MM.1S (cell line): ENCODE results near the gene TNNC2.

ENCODE experiments used
- DNase-seq: peaks from one replicate; pipeline ENCODE4 v3.0.0-alpha.2; 2015
- H2AFZ ChIP-seq: fragments of 300-600 bp; sonication (generic); 2 replicates; pipeline ENCODE4 v1.6.0; 2016; ENCODE audit warnings: antibody characterized with exemption, low read length
- H3F3A ChIP-seq: fragments of 300-600 bp; sonication (generic); 2 replicates; pipeline ENCODE4 v1.6.1; 2016; ENCODE audit warnings: mild to moderate bottlenecking, antibody characterized with exemption, low read length, moderate library complexity, mixed read lengths; ENCODE audit not compliant: insufficient read depth
- H3K27ac ChIP-seq: fragments of 300-600 bp; sonication (generic); 2 replicates; pipeline ENCODE4 v1.5.1; 2016; ENCODE audit warnings: mild to moderate bottlenecking, low read length
- H3K27me3 ChIP-seq: fragments of 300-600 bp; sonication (generic); replicated peaks from 2 replicates; pipeline ENCODE4 v1.6.0; 2016; ENCODE audit warnings: low read length; ENCODE audit not compliant: insufficient read depth
- H3K36me3 ChIP-seq: fragments of 300-600 bp; sonication (generic); replicated peaks from 2 replicates; pipeline ENCODE4 v1.6.1; 2016; ENCODE audit warnings: mild to moderate bottlenecking, low read length, mixed read lengths; ENCODE audit not compliant: insufficient read depth
- H3K4me1 ChIP-seq: fragments of 300-600 bp; sonication (generic); 2 replicates; pipeline ENCODE4 v1.6.1; 2016; ENCODE audit warnings: low read length, mixed read lengths
- H3K4me2 ChIP-seq: fragments of 300-600 bp; sonication (generic); 2 replicates; pipeline ENCODE4 v1.6.0; 2016; ENCODE audit warnings: low read depth, low read length
- H3K4me3 ChIP-seq: fragments of 300-600 bp; sonication (generic); 2 replicates; pipeline ENCODE4 v1.5.1; 2016; ENCODE audit warnings: low read length, mixed read lengths
- H3K79me2 ChIP-seq: fragments of 300-600 bp; sonication (generic); 2 replicates; pipeline ENCODE4 v1.6.1; 2016; ENCODE audit warnings: mixed run types, low read length, mixed read lengths
- H3K9ac ChIP-seq: fragments of 300-600 bp; sonication (generic); 2 replicates; pipeline ENCODE4 v1.6.1; 2016; ENCODE audit warnings: low read length, mixed read lengths
- H3K9me2 ChIP-seq: fragments of 300-600 bp; sonication (generic); replicated peaks from 2 replicates; pipeline ENCODE4 v1.6.1; 2016; ENCODE audit warnings: mild to moderate bottlenecking, low read length, mixed read lengths; ENCODE audit not compliant: insufficient read depth
- H3K9me3 ChIP-seq: fragments of 300-600 bp; sonication (generic); replicated peaks from 2 replicates; pipeline ENCODE4 v1.6.1; 2016; ENCODE audit warnings: mild to moderate bottlenecking, low read length, mixed read lengths; ENCODE audit not compliant: insufficient read depth
- H4K20me1 ChIP-seq: fragments of 300-600 bp; sonication (generic); 2 replicates; pipeline ENCODE4 v1.6.1; 2016; ENCODE audit warnings: mild to moderate bottlenecking, low read length, moderate library complexity, mixed read lengths; ENCODE audit not compliant: insufficient read depth
- EZH2 ChIP-seq: fragments of 300-600 bp; sonication (generic); optimal IDR thresholded peaks from 2 replicates; pipeline ENCODE3; 2017; ENCODE audit warnings: low read depth, mild to moderate bottlenecking, antibody characterized with exemption, low read length, mixed read lengths
- EZH2phosphoT487 ChIP-seq: fragments of 300-600 bp; sonication (generic); IDR thresholded peaks from 2 replicates; pipeline ENCODE4 v1.6.1; 2018; ENCODE audit warnings: antibody characterized with exemption, low read length

Gene TNNC2

GRCh38 chr20:45774945-45775344 is 52.2 kb downstream of the TNNC2 start:
- Histone ChIP-seq H3K9me3 (no peaks in the 10 kb centered on the region), H3K27ac (no peak overlapping the region), H3K4me2 (no peak overlapping the region), H3K79me2 (no peaks in the 10 kb centered on the region), H3K27me3 (no peaks in the 10 kb centered on the region), H3K9me2 (no peaks in the 10 kb centered on the region), H3K9ac (no peak overlapping the region), H2AFZ (no peak overlapping the region), H4K20me1 (no peaks in the 10 kb centered on the region), H3K4me1 (no peaks in the 10 kb centered on the region), H3K4me3 (no peak overlapping the region), H3K36me3 (no peaks in the 10 kb centered on the region), H3F3A (no peaks in the 10 kb centered on the region)
- DNase-seq, result no peak
- TF ChIP-seq EZH2phosphoT487 (no peak), EZH2 (no peak)
